GM13976 (cell line): ENCODE measurements around the gene LPCAT2.

Experiments used
- DNase-seq: peaks from one replicate; pipeline ENCODE4 v3.0.0; 2012; ENCODE audit warnings: low spot score
- in situ Hi-C: fragments of 300-500 bp; cut with MboI; formaldehyde crosslinking; loops from one replicate; pipeline ENCODE4 v1.12.0; 2022; ENCODE audit warnings: low sequenced_read_pairs, mixed read lengths, inconsistent platforms; ENCODE audit not compliant: unreplicated experiment
- TF ChIP-seq, protein P1 (sequence below): IDR thresholded peaks from 2 replicates; pipeline ENCODE4 v1.5.1; 2012; ENCODE audit warnings: borderline replicate concordance, mild to moderate bottlenecking; ENCODE audit not compliant: insufficient read depth; ENCODE audit errors: extremely low read depth, missing control alignments, control extremely low read depth

The LPCAT2 gene

GRCh38 chr16:55622272-55622671, 113.4 kb downstream of the LPCAT2 start:
- TF ChIP-seq, protein P1, sequence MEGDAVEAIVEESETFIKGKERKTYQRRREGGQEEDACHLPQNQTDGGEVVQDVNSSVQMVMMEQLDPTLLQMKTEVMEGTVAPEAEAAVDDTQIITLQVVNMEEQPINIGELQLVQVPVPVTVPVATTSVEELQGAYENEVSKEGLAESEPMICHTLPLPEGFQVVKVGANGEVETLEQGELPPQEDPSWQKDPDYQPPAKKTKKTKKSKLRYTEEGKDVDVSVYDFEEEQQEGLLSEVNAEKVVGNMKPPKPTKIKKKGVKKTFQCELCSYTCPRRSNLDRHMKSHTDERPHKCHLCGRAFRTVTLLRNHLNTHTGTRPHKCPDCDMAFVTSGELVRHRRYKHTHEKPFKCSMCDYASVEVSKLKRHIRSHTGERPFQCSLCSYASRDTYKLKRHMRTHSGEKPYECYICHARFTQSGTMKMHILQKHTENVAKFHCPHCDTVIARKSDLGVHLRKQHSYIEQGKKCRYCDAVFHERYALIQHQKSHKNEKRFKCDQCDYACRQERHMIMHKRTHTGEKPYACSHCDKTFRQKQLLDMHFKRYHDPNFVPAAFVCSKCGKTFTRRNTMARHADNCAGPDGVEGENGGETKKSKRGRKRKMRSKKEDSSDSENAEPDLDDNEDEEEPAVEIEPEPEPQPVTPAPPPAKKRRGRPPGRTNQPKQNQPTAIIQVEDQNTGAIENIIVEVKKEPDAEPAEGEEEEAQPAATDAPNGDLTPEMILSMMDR = no peak
- no peak for DNase-seq
- in situ Hi-C loops = no loop called here

DNA sequence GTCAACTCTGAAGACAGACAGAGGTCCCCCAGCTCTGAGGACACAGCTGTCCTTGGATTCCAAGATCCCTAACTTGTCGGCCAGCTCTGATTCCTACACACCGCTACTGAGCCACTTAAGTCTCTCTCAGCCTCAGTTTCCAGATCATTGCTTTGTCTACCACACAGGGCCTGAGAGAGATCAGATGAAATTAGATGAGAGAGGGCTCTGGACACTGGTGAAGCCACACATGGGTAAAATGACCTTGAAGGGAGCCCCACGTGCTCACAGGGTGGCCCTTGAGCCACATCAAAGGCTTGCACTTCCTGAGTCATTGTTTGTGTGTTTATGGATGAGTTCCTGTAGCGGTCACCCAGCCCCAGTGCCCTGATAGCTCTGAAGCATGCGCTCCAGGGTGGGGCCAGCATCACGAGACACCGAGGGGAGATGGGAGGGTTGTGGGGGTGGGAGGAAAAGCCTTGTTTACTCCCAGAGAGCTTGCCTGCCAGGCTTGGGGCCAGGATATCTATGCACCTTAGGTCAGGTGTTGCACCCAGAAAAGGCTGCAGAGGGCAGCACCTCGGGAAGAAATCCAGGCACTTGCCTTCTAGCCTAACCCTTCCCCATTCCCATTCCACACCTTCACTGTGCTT, 114.2 kb downstream of the LPCAT2 start:
- in situ Hi-C loops = no loop called here
- TF ChIP-seq, protein P1 = no peak
- no peak for DNase-seq

DNA sequence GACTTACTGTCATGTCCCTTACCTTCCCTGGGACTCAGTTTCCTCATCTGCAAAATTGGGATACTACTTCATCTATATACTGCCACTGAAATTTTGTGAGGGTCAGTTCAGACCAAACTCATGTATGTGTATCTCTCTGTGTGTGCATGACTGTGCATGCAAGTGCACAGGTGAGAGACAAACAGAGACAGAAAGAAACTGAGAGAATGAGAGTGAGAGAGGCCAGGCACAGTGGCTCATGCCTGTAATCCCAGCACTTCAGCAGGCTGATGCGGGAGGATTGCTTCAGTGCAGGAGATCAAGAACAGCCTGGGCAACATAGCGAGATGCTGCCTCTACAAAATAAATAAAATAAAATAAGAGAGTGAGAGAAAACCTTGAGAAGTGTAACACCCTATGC, 114.8 kb downstream of the LPCAT2 start:
- TF ChIP-seq, protein P1 = no peak
- in situ Hi-C loops = no loop called here
- DNase-seq = no peak

- no peak for DNase-seq
Measured at GRCh38 chr16:55624696-55625095, 115.8 kb downstream of the LPCAT2 start.

GRCh38 chr16:55625843-55626242, 117.0 kb downstream of the LPCAT2 start:
- TF ChIP-seq, protein P1 = no peak
- in situ Hi-C loops = no loop called here
- DNase-seq = no peak

More at GRCh38 chr16:55624696-55625095, 115.8 kb downstream of the LPCAT2 start:
- in situ Hi-C loops = no loop called here
- TF ChIP-seq, protein P1 = no peak

GRCh38 chr16:55628306-55628968, 119.6 kb downstream of the LPCAT2 start:
- in situ Hi-C loops = no loop called here
- TF ChIP-seq, protein P1 = no peak
- no peak for DNase-seq
